AG09319 (cell line): ENCODE results near the gene SIDT2.
A peak's percentile ranks its signal among the peaks of the same experiment; 100 is the strongest.
"Not testable (repeated sequence)": the region's sequence is repeated elsewhere in the genome, so short reads cannot be mapped to it uniquely, and the experiment has no call there.

ENCODE experiments used
- DNase-seq: peaks from one replicate; pipeline ENCODE4 v3.0.0-alpha.2; 2010; ENCODE audit warnings: low read depth; ENCODE audit errors: extremely low read depth
- CTCF ChIP-seq: IDR thresholded peaks from 2 replicates; pipeline ENCODE4 v1.5.1; 2011; ENCODE audit warnings: low read depth, mild to moderate bottlenecking, inconsistent platforms, low read length, moderate library complexity

The SIDT2 gene

GRCh38 chr11:117178210-117179034 lies at the start of gene SIDT2:
TSS of gene SIDT2 (plus strand) at chr11:117178743. CDS start at chr11:117179264, 521 bp downstream.
- peak; percentile 61 for DNase-seq

GRCh38 chr11:117130396-117130795 lies 48.1 kb upstream of the SIDT2 start:
- DNase-seq = not testable (repeated sequence)

More at GRCh38 chr11:117178210-117179034, at the start of gene SIDT2:
- TF ChIP-seq CTCF = no peak

GRCh38 chr11:117130879-117131278 lies 47.7 kb upstream of the SIDT2 start:
- TF ChIP-seq CTCF = no peak
- no peak for DNase-seq

GRCh38 chr11:117134431-117134830 lies 44.1 kb upstream of the SIDT2 start:
- DNase-seq = no peak
- TF ChIP-seq CTCF = no peak

- not testable (repeated sequence) for DNase-seq
These were observed 43.6 kb upstream of the SIDT2 start for GRCh38 chr11:117134979-117135378.

GRCh38 chr11:117137223-117138086 lies 41.1 kb upstream of the SIDT2 start:
- not testable (repeated sequence) for DNase-seq

- TF ChIP-seq CTCF = no peak
- DNase-seq = no peak
These were observed 35.2 kb upstream of the SIDT2 start for GRCh38 chr11:117143390-117143789.

- TF ChIP-seq CTCF = no peak
These were observed 34.6 kb upstream of the SIDT2 start, which contains the start of gene PAFAH1B2 for GRCh38 chr11:117143871-117144476. TSS of gene PAFAH1B2 (plus strand) at chr11:117144287. CDS start at chr11:117152448, 8,161 bp downstream.

More at GRCh38 chr11:117143871-117144476, 34.6 kb upstream of the SIDT2 start, which contains the start of gene PAFAH1B2:
- peak; percentile 67 for DNase-seq
